NCI-H128 (cell line): ENCODE measurements around the gene HUWE1.

ENCODE experiments used
- DNase-seq: peaks from one replicate; lab custom pipeline; 2025; ENCODE audit not compliant: unreplicated experiment; lab: John Stamatoyannopoulos, UW

HUWE1 gene

DNA sequence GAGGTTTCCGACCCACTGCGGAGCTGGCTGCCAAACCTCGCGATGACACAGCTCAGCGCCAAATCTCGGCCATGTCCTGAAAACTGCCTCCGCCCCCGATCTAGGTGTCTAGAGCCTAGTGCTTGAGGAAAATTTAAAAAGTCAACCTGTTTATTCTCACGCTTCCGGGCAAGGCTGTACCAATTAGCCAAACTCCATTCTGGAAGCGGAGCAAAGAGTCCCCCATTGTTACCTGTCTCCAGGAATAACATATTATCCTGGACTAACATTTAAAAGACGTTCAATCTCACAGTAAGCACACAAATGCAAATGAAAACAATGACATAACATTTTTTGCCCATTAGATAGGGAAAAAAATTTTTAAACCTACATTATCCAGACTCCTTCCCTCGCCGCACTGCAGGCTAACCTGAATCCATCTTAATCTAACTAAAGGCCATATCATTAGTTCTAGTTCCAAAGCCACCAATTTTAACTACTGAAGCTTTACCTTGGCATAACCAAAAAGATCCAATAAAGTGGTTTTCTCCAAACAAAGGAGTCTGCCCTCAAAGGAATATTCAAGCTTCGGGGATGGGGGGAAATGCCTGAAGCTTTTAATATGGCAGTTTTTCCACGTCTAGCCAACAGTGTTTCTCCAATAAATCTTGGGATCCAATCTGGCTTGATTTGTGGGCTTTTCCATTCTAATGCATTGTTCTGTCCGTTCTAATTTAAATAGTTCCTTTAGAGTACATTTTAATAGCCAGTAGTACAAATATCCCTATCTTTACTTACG is 1.9 kb downstream of the HUWE1 start:
- DNase-seq, result no peak

DNA sequence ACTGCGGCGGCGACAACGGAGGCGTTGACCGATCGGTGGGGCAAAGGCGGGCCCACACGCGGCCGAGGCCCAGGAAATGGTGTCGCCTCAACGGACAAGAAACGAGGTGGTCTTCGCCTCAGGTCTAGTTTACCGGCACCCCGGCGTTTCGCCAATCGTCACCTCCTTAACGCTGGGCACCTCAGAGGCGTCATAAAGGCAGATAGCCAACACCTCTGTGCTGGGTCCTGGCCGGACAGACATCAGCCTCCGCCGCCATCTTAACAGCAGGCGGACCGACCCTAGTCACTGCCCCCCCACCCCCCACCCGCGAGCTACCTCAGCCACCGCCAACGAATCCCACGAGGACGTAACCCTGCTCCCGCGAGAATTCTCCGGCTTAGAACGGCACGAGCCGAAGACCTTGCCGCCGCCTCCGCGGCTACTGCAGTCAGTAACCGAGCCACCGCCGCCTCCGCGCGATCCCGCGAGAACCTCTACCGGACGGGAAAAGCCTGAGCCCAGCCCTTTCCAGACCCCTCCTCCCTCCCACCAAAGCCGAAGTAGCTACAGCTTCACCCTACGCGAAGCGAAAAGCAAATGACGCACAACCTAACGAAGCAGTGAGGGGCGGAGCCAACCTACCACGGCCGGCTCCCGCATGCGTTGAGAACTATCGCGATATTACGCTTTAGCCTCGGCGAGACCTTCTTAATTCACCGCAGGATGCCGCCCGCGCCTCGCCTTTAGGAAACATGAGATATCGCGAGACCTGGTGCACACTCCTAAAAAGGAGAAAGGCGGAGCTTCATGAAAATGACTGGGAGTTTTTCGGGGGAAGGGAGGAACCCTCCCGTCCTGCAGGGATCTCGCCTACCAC is 2.7 kb downstream of the HUWE1 start:
- DNase-seq, result peak; percentile 100

GRCh38 chrX:53682885-53683555 is 3.5 kb downstream of the HUWE1 start:
- DNase-seq, result no peak

DNA sequence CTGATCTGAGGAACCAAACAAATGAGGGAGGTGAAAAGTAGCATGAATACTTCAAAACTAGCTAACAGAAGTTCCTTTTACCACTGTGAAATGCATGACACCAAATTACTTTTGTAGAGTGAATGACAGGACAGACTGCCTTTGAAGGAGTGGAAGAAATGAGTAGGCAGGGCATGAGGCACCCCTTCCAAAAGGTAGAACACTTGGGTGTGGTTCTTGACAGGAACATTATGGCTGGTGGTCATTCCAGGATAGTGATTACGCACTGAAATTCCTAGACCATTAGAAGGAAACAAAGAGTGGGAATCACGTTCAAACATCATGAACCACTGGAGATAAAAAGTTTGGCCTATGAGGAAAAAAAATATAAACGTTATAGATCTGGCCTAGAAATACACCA is 4.9 kb downstream of the HUWE1 start:
- DNase-seq, result no peak

DNA sequence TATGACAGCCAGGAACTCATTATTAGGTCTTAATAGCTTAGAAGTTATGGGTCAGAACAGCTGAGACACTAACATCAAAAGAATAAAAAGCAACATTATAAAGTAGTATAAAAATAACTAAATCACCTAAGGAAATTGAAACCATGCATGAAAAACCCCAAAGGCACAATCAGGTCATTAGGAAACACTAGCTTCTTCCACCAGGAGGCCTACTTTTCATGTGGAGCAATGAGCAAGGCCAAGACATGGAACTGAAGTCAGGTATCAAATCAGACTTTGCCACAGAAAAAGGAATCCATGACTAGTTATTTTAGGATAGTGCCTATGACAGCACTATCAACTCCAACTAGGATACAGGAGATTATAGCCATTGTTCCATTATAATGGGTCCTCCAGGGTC is 7.9 kb downstream of the HUWE1 start:
- no peak for DNase-seq

- no peak for DNase-seq
Measured at GRCh38 chrX:53677286-53677685, 9.2 kb downstream of the HUWE1 start.

- DNase-seq, result no peak
Measured at GRCh38 chrX:53674581-53674980, 11.9 kb downstream of the HUWE1 start.

DNA sequence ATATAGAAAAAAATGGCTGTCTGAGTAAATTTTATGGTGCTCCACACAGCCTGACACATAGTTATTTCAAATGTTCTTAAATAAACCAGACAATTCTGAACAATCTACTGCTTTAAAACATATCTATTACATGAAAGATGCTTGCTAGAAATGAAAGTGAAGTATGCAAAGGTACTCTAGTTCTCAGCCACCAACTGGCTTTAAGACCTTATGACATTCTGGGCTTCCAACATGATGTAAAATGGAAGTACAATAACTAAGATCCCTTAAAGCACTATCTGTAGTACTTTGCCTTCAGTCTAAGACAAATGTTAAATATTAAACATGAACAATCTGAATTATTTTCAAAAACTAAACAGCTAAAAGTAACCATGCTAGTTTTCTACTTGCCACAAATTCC is 17.3 kb downstream of the HUWE1 start:
- no peak for DNase-seq

- no peak for DNase-seq
Measured at GRCh38 chrX:53666171-53666570, 20.3 kb downstream of the HUWE1 start.

DNA sequence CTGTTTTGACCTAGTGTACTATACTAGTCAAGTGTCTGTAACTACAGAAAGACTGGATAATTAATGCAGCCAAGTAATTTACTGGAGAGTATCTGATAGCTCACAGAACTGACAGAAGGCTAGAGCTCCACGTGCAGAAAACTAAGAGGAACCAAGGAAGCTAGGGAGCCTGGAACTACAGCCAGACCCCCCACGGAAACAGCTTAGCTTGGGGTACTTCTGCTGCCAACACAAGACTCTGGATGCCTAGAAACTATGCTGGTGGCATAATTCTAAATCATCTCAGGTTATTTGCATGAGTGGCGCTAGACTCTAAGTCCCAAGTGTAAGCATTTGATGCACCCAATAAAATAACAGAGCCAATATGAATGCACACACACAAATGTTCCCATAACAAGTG is 26.5 kb downstream of the HUWE1 start:
- no peak for DNase-seq

GRCh38 chrX:53659039-53659438 is 27.5 kb downstream of the HUWE1 start:
- no peak for DNase-seq

DNA sequence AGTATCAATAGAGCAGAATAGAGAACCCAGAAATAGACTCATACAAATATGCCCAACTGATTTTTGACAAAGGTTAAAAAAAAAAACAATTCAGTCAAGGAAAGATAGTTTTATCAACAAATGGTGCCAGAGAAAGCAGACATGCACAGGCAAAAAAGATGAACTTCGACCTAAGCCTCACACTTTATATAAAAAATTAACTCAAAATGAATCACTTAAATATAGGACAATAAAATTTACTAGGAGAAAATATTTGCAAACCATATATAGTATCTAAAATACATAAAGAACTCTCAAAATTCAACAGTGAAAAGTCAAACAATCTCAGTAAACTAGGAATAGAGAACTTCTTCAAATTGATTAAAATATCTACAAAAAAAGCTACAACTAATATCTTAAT is 29.7 kb downstream of the HUWE1 start:
- DNase-seq, result no peak

GRCh38 chrX:53654376-53654775 is 32.1 kb downstream of the HUWE1 start:
- no peak for DNase-seq

DNA sequence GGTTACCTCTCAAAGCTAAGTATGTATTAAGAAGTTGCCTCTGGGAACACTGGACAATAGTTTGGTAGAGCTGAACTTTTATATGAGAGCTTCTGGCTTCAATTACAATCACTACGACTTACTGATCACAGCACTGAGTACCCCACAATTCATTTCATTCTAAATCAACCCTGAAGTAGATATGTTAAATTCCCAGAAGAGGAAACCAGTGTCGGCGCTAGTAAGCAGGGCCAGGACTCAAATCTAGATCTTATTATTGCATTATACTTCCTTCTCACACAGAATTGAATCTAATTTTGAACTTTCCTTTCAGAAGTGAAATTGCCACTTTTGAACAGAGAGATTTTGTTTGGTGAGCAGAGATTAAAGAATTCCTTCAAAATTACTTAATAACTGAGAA is 41.8 kb downstream of the HUWE1 start:
- no peak for DNase-seq

DNA sequence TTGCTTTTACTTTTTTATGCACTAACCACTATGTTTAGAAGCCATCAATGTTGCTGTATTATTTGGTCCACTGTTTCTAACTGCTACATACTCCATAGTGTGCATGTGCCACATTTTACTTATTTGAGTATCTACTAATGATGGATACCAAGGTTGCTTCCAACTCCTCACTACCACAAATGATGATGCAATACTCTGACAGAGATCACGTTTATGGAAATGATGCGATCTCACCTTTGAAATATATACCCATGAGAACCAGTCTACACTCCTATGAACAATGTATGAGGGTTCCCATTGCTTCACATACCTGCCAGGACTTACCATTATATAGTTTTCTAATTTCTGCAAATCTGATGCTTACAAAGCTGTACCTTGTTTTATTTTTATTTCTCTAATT is 44.2 kb downstream of the HUWE1 start:
- DNase-seq, result no peak

- DNase-seq, result no peak
Measured at GRCh38 chrX:53639257-53639656, 47.3 kb downstream of the HUWE1 start.

- DNase-seq, result no peak
Measured at GRCh38 chrX:53637479-53637878, 49.0 kb downstream of the HUWE1 start.

GRCh38 chrX:53631156-53631555 is 55.4 kb downstream of the HUWE1 start:
- no peak for DNase-seq

- no peak for DNase-seq
Measured at GRCh38 chrX:53630261-53630660, 56.3 kb downstream of the HUWE1 start.

DNA sequence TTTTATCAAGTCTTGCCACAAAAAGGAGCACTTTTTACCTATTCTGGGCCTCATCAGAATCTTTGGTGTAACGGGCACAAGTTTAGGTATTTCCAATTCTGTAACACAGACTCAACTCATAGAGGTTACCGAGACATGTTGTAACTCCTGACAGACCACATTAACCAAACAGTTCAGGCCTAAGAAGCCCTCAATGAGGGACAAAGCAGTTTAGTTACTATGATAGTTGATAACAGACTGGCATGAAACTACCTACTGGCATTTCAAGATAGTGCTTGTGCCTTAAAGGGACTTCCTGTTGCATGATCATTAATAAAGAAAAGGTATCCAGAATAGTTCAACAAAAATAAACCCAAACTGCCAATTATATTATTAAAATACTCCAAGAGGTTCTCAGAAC is 64.1 kb downstream of the HUWE1 start:
- no peak for DNase-seq

GRCh38 chrX:53621418-53621986 is 65.0 kb downstream of the HUWE1 start:
- DNase-seq, result no peak

- DNase-seq, result no peak
Measured at GRCh38 chrX:53616946-53617345, 69.6 kb downstream of the HUWE1 start.
